Activated T-cell treated with anti-CD3 and anti-CD28 coated beads, Interleukin-2, amount 50 U/mL, for 72 hours (primary cell): ENCODE data around the gene TSPAN18. TPM values are rescaled to one million over a fixed set of nuclear protein-coding genes. Genes with fewer than 3 reads are reported as not detected.

Experiments
- ATAC-seq, 2 donors: fragments of 150-1000 bp; cut with Tn5 transposase; replicated peaks in 1 of 2; 2 replicates each; pipeline ENCODE4 v1.10.0; 2021; ENCODE audit warnings: moderate library complexity in 2 of 2, mild to moderate bottlenecking in 1 of 2
- DNase-seq, 2 donors: peaks; one replicate each; pipeline ENCODE4 v3.0.0; 2021 to 2022; ENCODE audit warnings: mixed read lengths in 1 of 2
- H3K27ac Mint-ChIP-seq: one replicate; pipeline ENCODE4 v1.8.0; 2022; ENCODE audit warnings: mild to moderate bottlenecking, moderate library complexity, mixed read lengths
- H3K27me3 Mint-ChIP-seq: one replicate; pipeline ENCODE4 v1.8.0; 2022; ENCODE audit warnings: low read depth, mixed read lengths
- H3K36me3 Mint-ChIP-seq, 2 donors: one replicate each; pipeline ENCODE4 v1.8.0; 2022; ENCODE audit warnings: mixed read lengths in 2 of 2, mild to moderate bottlenecking in 1 of 2; ENCODE audit not compliant: insufficient read depth in 2 of 2
- H3K4me1 Mint-ChIP-seq: one replicate; pipeline ENCODE4 v1.8.0; 2022; ENCODE audit warnings: low read depth, mixed read lengths
- H3K4me3 Mint-ChIP-seq, 2 donors: one replicate each; pipeline ENCODE4 v1.8.0; 2022; ENCODE audit warnings: mild to moderate bottlenecking in 2 of 2, mixed read lengths in 2 of 2, moderate library complexity in 2 of 2
- H3K9me3 Mint-ChIP-seq, 2 donors: one replicate each; pipeline ENCODE4 v1.8.0; 2022; ENCODE audit warnings: mixed read lengths in 2 of 2
- total RNA-seq, 2 donors: library from RNA; stranded (reverse); gene quantifications; one replicate each; pipeline ENCODE4 v1.2.3, GENCODE V29; 2022

TSPAN18 gene
- total RNA-seq, 2 donors from 2014 or later: 1.3 to 1.8 TPM

DNA sequence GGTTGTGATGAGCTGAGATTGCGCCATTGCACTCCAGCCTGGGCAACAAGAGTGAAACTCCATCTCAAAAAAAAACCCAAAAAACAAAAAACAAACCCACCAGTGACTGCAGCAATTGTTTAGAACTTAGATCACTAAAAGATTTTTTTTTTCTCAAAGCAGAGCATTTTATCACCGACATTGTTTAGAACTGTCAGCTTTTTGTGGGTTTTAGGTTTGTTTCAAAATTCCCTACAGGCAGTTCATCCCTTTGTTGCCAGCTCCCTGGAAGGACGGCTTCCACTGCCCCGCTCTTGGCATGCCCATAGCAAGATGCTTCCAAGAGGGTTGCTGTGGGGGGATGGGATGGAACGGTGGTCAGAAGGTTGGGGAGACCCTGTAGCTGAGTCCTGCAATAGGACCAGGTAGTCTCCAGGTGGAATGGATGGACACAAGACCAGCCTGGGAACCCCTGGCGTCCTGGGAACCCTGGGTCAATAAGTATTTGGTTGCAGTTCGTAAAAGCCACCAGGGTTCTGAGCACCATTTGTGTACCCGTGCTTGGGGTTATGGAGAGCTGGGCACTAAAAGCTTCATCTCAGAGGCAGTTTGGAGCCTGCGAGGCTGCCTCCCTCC, 46.7 kb downstream of the TSPAN18 start:
- Mint-ChIP-seq H3K4me3 (no peak overlapping the region), H3K9me3 (no peaks in the 10 kb centered on the region), H3K27me3 (no peaks in the 10 kb centered on the region), H3K4me1 (peaks cover 20% of the 10 kb centered on the region), H3K27ac (no peak overlapping the region), H3K36me3 (peaks cover 1 to 3% of the 10 kb centered on the region in 2 donors)
- ATAC-seq (no peak), DNase-seq (no peak)

DNA sequence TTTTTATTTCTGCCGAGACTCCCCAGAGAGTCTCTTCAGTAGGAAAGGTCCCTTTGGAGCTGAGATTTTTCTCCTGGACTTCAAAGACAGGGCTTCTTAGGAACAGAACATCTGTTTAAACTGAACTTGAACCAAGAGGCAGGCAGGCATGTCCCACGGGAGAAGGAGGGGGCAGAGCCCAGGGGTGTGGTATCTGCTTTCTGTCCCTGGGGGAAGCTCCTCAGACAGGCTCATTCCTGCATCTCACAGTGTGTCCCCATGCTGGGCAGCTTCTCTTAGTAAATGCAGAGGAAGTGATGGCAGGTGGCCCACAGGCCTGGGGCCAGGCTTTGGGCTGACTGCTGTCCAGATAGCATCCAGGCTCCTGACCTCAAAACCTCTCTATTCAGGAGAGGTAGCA, 47.3 kb downstream of the TSPAN18 start:
- no peak overlapping the region for H3K4me3 Mint-ChIP-seq

DNA sequence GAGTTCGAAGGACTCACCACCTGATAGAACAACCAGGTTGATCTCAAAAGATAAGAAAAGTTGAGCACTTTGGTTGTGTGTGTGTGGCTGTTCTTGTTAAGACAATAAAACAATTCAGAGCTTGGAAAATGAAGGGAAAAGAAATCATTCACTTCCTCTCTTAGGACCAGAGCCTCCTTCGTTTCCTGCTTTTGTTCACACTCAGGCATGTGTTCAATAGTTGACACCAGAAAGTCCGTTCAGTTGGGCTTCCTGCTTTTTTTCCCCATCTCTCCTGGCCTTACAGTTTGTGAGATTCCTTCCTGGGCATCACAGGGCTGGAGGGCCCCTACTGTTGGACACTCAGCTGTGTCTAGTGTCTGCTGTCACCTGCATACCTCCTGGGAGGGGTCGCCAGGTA, 48.0 kb downstream of the TSPAN18 start:
- no peaks in the 10 kb centered on the region for H3K9me3 Mint-ChIP-seq

More for the DNA sequence above, 47.3 kb downstream of the TSPAN18 start:
- DNase-seq (no peak), ATAC-seq (no peak)
- H3K27me3 Mint-ChIP-seq: no peaks in the 10 kb centered on the region
- no peaks in the 10 kb centered on the region for H3K9me3 Mint-ChIP-seq
- H3K4me1 Mint-ChIP-seq: peaks cover 20% of the 10 kb centered on the region
- no peak overlapping the region for H3K27ac Mint-ChIP-seq
- H3K36me3 Mint-ChIP-seq: peaks cover 0 to 3% of the 10 kb centered on the region in 2 donors

DNA sequence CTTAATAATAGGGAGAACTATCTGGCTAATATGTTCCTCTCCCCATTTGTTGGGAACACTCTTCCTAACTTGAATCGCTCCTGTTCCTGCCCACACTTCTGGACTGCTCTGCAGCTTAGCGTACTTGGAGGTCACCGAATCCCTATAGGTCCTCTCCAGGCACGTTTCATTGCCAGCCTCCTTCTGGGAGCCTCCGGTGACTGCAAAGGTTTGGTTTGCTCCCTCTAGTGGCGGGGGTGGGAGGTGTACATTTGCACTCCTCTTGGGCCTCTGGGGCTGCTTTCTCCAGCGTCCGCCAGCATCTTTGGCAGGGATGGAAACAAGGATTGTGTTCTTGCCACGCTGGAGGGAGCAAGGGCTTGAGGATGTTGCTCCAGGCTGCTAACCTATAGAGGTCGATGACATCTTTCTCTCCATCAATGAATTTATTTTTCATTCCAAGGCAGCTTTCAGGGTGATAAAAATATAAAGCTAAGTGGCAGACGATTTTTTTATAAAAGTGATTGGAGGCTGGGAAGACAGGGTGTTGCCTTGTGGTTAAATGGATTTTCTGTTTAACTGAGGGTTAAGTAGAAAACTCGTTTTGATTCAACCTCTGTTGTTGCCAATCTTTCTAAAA, 48.7 kb downstream of the TSPAN18 start:
- H3K4me1 Mint-ChIP-seq: peaks cover 15% of the 10 kb centered on the region
- no peak overlapping the region for H3K27ac Mint-ChIP-seq
- peak; percentile 66 to 70 for ATAC-seq
- H3K9me3 Mint-ChIP-seq: no peaks in the 10 kb centered on the region
- H3K36me3 Mint-ChIP-seq: no peaks in the 10 kb centered on the region
- H3K4me3 Mint-ChIP-seq: no peak overlapping the region
- H3K27me3 Mint-ChIP-seq: no peaks in the 10 kb centered on the region
- DNase-seq: peak; percentile 50 to 68

More for the DNA sequence above, 48.0 kb downstream of the TSPAN18 start:
- H3K36me3 Mint-ChIP-seq: no peaks in the 10 kb centered on the region
- no peaks in the 10 kb centered on the region for H3K27me3 Mint-ChIP-seq
- DNase-seq (no peak), ATAC-seq (no peak)
- H3K4me3 Mint-ChIP-seq: no peak overlapping the region
- peaks cover 20% of the 10 kb centered on the region for H3K4me1 Mint-ChIP-seq
- H3K27ac Mint-ChIP-seq: no peak overlapping the region

DNA sequence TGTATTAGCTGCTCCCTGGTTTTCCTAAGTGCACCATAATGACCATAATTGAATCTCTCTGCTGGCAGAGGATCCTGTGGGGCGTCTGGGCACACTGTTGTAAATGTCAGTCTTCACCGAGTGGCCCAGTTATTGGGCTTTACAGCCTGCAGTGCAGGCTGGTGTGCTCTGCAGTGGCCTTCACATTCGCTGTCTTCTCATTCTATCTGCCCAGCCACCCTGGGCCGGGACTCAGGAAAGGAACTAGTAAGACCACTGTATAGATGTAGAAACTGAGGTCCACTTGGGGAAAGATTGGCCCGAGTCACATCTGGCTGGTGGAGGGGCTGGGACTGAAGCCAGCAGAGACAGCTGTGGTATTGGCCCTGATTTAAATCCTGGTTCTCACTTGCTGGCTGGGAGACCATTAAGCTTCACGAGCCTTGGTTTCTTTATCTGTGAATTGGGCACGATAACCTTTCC, 49.3 kb downstream of the TSPAN18 start:
- no peaks in the 10 kb centered on the region for H3K36me3 Mint-ChIP-seq
- H3K4me3 Mint-ChIP-seq: no peak overlapping the region
- no peak for DNase-seq

DNA sequence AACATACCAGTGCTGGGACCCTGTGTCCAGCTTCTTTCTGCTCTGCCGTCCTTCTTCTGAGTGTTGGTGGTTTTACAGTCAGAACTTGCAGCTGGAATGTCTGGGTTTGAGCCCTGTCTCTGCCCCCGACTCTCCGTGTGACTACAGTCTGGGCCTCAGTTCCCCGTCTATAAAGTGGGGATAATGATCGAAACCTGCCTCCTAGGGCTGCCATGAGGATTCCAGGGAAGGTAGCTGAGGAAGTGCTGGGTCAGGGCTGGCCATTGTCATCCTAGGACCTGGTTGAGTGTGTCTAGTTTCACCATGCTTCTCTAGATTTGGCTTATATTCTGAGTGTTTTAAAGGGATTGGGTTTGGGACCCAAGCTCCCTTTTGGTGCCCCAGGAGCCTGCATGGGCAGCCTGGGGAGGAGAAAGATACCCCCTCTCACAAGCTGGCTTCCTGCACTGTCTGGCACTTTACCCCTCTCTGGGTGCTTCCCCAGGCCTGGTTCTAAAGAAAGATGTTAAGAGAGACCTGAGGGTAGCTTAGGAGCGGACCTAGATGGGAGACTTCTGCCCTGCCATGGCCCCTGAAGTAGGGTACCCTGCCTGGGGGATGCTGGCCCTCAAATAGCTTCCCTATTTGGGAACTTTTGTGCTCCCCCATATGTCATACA, 49.9 kb downstream of the TSPAN18 start:
- DNase-seq (no peak), ATAC-seq (no peak)
- Mint-ChIP-seq H3K4me1 (peaks cover 10% of the 10 kb centered on the region), H3K4me3 (no peak overlapping the region), H3K36me3 (no peaks in the 10 kb centered on the region), H3K27ac (no peak overlapping the region), H3K27me3 (no peaks in the 10 kb centered on the region), H3K9me3 (no peaks in the 10 kb centered on the region)

More for the DNA sequence above, 49.3 kb downstream of the TSPAN18 start:
- Mint-ChIP-seq H3K27ac (no peak overlapping the region), H3K27me3 (no peaks in the 10 kb centered on the region), H3K9me3 (no peaks in the 10 kb centered on the region), H3K4me1 (peaks cover 10% of the 10 kb centered on the region)
- ATAC-seq: no peak

DNA sequence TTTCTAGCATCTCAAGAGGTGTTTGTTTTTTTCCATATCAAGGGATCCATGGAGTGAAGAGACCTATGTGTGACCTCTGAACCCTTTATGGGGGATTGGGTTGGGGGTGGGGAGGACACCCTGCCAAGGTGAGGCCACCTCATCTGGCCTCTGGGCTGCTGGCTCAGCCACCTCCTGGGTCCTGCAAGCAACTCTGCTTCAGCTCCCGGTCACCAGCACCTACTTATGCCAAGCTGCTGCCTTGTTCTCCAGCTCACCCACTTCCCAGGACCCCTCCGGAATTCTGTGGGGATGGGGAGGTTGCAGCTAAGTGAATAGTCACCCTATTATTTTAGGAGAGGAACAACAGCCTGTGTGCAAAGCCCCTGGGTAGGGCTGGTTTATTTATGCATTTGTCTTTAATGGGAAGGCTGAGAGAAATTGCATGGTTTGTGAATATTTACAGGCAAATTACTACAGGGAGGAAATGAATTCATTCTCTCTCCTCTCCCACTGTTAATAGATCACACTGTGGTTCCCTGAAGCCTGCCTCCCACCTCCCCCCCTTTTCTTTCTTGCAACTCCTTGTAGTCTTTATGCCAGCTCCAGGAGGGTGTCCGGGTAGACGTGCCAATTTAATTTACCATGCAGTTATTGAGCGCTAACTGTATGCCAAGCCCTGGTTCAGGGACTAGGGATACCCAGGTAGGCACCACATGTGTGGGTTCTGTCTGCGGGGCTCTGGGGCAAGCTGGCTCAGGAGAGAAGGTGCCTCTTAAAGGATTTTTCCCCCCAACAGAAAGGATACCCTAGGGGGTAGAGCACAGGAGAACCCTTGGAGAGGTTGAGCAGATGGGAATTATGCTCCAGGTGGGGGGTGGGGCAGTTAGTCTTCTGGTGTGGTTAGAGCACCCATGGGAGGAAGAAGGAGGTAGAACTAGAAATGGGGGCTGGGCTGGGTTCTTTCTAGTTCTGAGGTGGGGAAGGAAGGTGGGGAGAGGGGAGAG, 50.7 kb downstream of the TSPAN18 start:
- no peak overlapping the region for H3K4me3 Mint-ChIP-seq
- H3K36me3 Mint-ChIP-seq: no peaks in the 10 kb centered on the region
- H3K27ac Mint-ChIP-seq: no peak overlapping the region
- no peak for ATAC-seq
- no peaks in the 10 kb centered on the region for H3K27me3 Mint-ChIP-seq
- no peak for DNase-seq
- peaks cover 10% of the 10 kb centered on the region for H3K4me1 Mint-ChIP-seq
- H3K9me3 Mint-ChIP-seq: no peaks in the 10 kb centered on the region

DNA sequence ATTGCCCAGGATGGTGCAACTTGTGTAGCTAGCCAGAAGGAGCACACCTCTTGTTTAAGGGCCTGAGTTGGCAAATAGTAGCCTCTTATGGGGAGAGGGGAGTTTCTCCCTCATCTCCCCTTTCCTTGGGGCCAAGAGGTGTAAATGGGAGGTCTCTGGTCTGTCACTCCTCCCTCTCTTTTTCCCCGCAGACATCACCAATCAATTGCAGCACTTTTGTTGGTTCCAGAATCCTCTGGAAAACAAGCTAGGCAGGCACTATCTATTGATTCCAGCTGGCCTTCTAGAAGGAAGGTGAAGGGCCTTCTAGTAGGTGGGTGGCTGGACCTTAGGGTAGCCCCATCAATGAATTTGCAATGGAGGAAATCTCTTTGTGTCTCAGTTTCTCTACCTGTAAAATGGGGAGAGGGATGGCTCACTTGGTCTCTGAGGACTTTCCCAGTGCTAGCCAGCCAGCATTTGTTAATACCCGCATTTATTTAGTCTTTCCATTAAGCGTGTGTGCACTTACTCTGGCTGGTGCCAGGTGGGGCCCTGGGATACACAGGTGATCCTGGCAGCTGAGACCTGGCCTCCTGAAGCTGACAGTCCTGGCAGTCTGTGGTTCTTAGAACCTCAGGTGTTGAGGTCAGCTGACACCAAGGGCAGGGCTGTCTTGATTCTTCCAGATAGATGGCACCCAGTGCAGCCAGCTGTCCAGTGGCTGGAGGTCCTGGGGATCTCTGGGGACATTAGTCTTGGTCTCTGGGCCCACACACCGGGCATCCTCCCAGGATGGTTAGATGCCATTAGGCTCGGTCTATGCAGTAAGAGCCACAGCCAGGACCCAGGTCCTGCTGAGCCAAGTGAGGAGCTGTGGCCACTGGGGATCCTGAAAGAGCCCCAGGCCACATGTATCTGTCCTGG, 51.7 kb downstream of the TSPAN18 start:
- DNase-seq: no peak
- no peak for ATAC-seq

DNA sequence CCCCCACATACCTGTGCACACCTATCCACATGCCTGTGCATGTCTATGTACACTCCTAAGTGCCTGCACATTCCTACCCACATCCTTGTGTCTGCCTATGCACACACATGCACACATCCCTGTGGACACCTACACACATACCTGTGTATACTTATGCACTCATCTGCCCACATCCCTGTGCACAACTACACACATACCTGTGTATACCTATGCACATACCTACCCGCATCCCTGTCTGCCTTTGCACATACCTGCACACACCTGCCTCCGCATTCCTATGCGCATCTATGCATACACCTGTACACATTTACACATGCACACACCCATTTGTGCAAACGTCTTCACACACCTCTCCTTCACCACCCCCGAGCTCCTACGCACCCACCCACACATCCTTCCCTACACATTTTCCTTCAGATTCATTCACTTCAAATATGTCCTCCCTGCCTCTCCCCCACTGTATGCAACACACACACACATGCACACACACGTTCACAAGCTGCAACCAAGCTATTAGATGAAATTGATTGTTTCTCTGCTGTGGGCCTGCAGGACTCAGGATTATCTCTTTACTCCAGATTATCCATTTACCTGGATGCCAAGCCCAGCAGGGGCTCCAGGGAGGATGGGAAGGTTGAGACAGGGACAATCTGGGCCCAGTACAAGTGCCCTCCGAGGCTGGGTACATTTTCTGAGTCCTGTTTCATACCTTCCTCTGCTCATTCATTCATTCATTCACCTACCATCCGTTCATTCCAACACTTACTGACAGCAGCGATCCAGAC, 53.2 kb downstream of the TSPAN18 start:
- ATAC-seq (no peak), DNase-seq (no peak)
- H3K9me3 Mint-ChIP-seq: no peaks in the 10 kb centered on the region
- no peaks in the 10 kb centered on the region for H3K27me3 Mint-ChIP-seq
- peaks cover 14% of the 10 kb centered on the region for H3K4me1 Mint-ChIP-seq
- no peak overlapping the region for H3K27ac Mint-ChIP-seq
- no peak overlapping the region for H3K4me3 Mint-ChIP-seq
- no peaks in the 10 kb centered on the region for H3K36me3 Mint-ChIP-seq

More for the DNA sequence above, 51.7 kb downstream of the TSPAN18 start:
- Mint-ChIP-seq H3K27ac (no peak overlapping the region), H3K36me3 (no peaks in the 10 kb centered on the region), H3K27me3 (no peaks in the 10 kb centered on the region), H3K4me3 (no peak overlapping the region), H3K4me1 (peaks cover 15% of the 10 kb centered on the region), H3K9me3 (no peaks in the 10 kb centered on the region)

DNA sequence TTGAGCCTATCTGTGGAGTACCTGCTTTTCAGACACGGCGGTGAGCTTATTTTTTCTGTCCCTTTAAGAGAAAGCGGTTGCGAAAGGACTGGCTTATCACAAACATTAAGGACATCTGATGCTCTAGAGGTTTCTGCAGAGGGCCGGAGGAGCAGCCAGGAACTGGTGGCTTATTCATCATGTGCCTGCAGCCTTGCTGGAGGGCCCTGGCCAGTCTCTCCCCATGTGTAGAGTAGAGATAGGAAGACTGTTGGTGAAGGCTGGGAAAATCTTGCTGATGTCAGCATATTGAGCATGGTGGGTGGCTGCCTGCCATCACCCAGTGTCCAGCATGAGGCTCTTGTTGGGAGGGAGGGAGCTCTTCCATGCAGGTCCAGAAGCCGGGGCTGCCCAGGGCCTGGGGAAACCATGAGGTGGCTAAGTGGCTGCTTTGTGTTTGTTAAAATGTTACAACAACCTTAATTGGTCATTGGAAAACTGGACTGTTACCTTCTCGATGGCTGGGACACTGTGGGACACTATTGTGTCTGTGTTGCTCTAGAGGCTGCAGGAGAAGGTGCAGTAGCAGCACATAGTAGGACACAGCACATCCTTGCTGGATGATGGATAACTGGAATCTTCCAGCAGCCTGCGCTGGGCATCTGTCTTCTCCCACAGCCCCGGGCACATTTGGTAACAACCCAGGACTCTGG, 54.3 kb downstream of the TSPAN18 start:
- no peak for DNase-seq
- Mint-ChIP-seq H3K4me1 (peaks cover 5% of the 10 kb centered on the region), H3K4me3 (no peak overlapping the region), H3K36me3 (no peaks in the 10 kb centered on the region), H3K27me3 (no peaks in the 10 kb centered on the region), H3K9me3 (no peaks in the 10 kb centered on the region), H3K27ac (no peak overlapping the region)
- no peak for ATAC-seq

DNA sequence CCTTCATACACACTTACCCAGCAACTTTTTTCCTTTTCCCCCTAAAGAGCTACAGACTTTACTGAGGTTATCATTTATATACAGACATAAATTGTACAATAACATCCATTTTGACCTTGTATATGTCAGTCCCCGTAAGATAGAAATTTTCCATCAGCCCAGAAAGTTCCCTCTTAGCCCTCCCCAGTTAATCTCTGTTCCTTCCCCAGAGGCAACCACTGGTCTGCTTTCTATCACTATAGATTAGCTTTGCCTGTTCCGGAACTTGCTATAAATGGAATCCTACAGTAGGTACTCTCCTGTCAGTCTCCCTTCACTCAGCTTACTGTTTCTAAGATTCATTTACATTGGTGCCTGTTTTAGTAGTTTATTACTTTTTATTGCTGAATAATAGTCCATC, 54.9 kb downstream of the TSPAN18 start:
- no peak overlapping the region for H3K27ac Mint-ChIP-seq
- DNase-seq (no peak), ATAC-seq (no peak)
- no peaks in the 10 kb centered on the region for H3K36me3 Mint-ChIP-seq
- no peaks in the 10 kb centered on the region for H3K9me3 Mint-ChIP-seq
- H3K4me1 Mint-ChIP-seq: peaks cover 5% of the 10 kb centered on the region
- no peaks in the 10 kb centered on the region for H3K27me3 Mint-ChIP-seq
- H3K4me3 Mint-ChIP-seq: no peak overlapping the region
